Esophagus muscularis mucosa (tissue), 3 donors: ENCODE data around the gene CCNA1.

Experiments used
- POLR2A ChIP-seq: fragments of 450-650 bp; IDR thresholded peaks from one replicate; pipeline ENCODE4 v1.6.1; 2017; ENCODE audit warnings: antibody characterized with exemption, moderate library complexity, mild to moderate bottlenecking, low read depth
- POLR2AphosphoS5 ChIP-seq, 2 donors: sonication (generic); formaldehyde crosslinking; IDR thresholded peaks; one replicate each; pipeline ENCODE4 v1.6.1; 2017; ENCODE audit warnings: antibody characterized with exemption in 2 of 2
- TF ChIP-seq, protein P1 (sequence below), 3 experiments: fragments of 200-600 bp in 2 of 3; fragments of 450-650 bp in 1 of 3; sonication (generic) in 2 of 3; IDR thresholded peaks; one replicate each; pipeline ENCODE4 v1.5.1; 2017 to 2019; ENCODE audit warnings: antibody characterized with exemption in 3 of 3, mild to moderate bottlenecking in 2 of 3, moderate library complexity in 1 of 3

DNA sequence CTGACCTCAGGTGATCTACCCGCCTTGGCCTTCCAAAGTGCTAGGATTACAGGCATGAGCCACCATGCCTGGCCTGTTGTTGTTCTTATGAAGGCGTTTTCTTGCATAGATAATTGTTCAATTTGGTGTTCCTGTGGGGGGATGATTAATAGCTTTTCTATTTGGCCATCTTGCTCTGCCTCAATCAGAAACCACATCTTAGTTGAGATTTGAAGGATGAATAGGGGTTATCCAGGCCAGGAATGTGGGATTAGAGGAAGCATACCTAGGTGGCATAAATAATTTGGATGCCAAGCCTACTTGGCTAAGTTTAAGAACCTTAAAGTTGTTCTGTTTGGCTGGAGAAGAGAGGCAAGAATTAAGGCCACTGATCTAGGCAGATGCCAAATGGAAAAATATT lies 44.4 kb downstream of the CCNA1 start:
- TF ChIP-seq POLR2A = no peak
- TF ChIP-seq, protein P1, sequence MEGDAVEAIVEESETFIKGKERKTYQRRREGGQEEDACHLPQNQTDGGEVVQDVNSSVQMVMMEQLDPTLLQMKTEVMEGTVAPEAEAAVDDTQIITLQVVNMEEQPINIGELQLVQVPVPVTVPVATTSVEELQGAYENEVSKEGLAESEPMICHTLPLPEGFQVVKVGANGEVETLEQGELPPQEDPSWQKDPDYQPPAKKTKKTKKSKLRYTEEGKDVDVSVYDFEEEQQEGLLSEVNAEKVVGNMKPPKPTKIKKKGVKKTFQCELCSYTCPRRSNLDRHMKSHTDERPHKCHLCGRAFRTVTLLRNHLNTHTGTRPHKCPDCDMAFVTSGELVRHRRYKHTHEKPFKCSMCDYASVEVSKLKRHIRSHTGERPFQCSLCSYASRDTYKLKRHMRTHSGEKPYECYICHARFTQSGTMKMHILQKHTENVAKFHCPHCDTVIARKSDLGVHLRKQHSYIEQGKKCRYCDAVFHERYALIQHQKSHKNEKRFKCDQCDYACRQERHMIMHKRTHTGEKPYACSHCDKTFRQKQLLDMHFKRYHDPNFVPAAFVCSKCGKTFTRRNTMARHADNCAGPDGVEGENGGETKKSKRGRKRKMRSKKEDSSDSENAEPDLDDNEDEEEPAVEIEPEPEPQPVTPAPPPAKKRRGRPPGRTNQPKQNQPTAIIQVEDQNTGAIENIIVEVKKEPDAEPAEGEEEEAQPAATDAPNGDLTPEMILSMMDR (IDR thresholded peaks at IDR 0.05) = no peak
- TF ChIP-seq POLR2AphosphoS5 (IDR thresholded peaks at IDR 0.05) = no peak
